ENCODE results near the gene FBXL17.

Gene FBXL17

DNA sequence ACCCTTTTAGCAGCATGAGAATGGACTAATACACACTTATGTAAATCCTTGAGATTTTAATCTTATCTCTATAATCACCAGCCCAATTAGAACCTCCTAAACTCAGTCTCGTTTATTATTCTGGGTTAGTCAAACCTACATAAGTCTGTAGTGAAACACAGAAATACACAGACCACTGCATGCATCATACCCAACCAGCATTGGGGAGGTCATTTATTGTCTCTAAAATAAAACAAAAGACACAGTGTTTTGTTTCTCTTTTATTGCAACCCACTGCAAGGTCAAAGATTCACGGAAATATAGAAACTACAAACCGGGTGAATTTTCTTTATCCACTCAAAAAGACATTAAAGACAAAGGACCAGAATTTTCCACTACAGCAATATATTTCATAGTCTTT lies 523.1 kb downstream of the FBXL17 start:
- no peaks in the 10 kb centered on the region for H3K9me3 ChIP-seq (ENCODE audit: insufficient read depth, low read depth, low read length)
- H3K4me3 ChIP-seq (ENCODE audit: low read length, poor library complexity, severe bottlenecking), result no peak overlapping the region
- H4K20me1 ChIP-seq (ENCODE audit: insufficient read depth, low read length, poor library complexity, severe bottlenecking), result no peaks in the 10 kb centered on the region
- H3K9ac ChIP-seq (ENCODE audit: low read depth, low read length, poor library complexity, severe bottlenecking), result no peak overlapping the region
- H3K27me3 ChIP-seq (ENCODE audit: insufficient read depth, low read length, poor library complexity, severe bottlenecking), result no peaks in the 10 kb centered on the region
- H3K4me1 ChIP-seq (ENCODE audit: insufficient read depth, low read length, poor library complexity, severe bottlenecking), result no peaks in the 10 kb centered on the region
- no peak for TF ChIP-seq EZH2phosphoT487 (IDR thresholded peaks at IDR 0.05; ENCODE audit: borderline replicate concordance)
- TF ChIP-seq, protein P1, sequence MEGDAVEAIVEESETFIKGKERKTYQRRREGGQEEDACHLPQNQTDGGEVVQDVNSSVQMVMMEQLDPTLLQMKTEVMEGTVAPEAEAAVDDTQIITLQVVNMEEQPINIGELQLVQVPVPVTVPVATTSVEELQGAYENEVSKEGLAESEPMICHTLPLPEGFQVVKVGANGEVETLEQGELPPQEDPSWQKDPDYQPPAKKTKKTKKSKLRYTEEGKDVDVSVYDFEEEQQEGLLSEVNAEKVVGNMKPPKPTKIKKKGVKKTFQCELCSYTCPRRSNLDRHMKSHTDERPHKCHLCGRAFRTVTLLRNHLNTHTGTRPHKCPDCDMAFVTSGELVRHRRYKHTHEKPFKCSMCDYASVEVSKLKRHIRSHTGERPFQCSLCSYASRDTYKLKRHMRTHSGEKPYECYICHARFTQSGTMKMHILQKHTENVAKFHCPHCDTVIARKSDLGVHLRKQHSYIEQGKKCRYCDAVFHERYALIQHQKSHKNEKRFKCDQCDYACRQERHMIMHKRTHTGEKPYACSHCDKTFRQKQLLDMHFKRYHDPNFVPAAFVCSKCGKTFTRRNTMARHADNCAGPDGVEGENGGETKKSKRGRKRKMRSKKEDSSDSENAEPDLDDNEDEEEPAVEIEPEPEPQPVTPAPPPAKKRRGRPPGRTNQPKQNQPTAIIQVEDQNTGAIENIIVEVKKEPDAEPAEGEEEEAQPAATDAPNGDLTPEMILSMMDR (conservative IDR thresholded peaks at IDR 0.05; ENCODE audit: low read length), result no peak
- H3K79me2 ChIP-seq (ENCODE audit: insufficient read depth, low read length), result no peaks in the 10 kb centered on the region
- H3K9me2 ChIP-seq (replicated peaks; ENCODE audit: low read depth, low read length), result no peaks in the 10 kb centered on the region
- no peaks in the 10 kb centered on the region for H3F3A ChIP-seq (ENCODE audit: low read depth)
- no peak overlapping the region for H2AFZ ChIP-seq (ENCODE audit: low read length)
- no peaks in the 10 kb centered on the region for H3K36me3 ChIP-seq (ENCODE audit: insufficient read depth, low read length)
- H3K4me2 ChIP-seq (ENCODE audit: low read depth, low read length, poor library complexity, severe bottlenecking), result no peak overlapping the region

DNA sequence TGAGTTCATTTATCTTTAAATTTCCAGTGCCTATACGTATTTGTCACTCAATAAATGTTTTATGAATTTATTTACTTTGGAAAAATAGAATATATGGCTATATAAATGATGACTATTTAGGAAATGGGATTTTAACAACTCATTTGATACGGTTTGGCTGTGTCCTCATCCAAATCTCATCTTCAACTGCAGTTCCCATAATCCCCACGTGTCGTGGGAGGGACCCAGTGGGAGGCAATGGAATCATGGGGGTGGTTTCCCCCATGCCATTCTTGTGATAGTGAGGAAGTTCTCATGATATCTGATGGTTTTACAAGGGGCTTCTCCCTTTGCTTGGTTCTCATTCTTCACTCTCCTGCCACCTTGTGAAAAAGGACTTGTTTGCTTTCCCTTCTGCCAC lies 523.6 kb downstream of the FBXL17 start:
- no peaks in the 10 kb centered on the region for H3K9me2 ChIP-seq (replicated peaks; ENCODE audit: low read depth, low read length)

GRCh38 chr5:107857785-107858184 lies 524.1 kb downstream of the FBXL17 start:
- Histone ChIP-seq H3K27me3 (ENCODE audit: insufficient read depth, low read length, poor library complexity, severe bottlenecking) (no peaks in the 10 kb centered on the region), H4K20me1 (ENCODE audit: insufficient read depth, low read length, poor library complexity, severe bottlenecking) (no peaks in the 10 kb centered on the region), H3K4me3 (ENCODE audit: low read length, poor library complexity, severe bottlenecking) (no peak overlapping the region), H3F3A (ENCODE audit: low read depth) (no peaks in the 10 kb centered on the region), H3K79me2 (ENCODE audit: insufficient read depth, low read length) (no peaks in the 10 kb centered on the region), H3K4me2 (ENCODE audit: low read depth, low read length, poor library complexity, severe bottlenecking) (no peak overlapping the region), H3K36me3 (ENCODE audit: insufficient read depth, low read length) (no peaks in the 10 kb centered on the region), H3K9me2 (replicated peaks; ENCODE audit: low read depth, low read length) (no peaks in the 10 kb centered on the region), H2AFZ (ENCODE audit: low read length) (no peak overlapping the region), H3K9me3 (ENCODE audit: insufficient read depth, low read depth, low read length) (no peaks in the 10 kb centered on the region), H3K9ac (ENCODE audit: low read depth, low read length, poor library complexity, severe bottlenecking) (no peak overlapping the region), H3K4me1 (ENCODE audit: insufficient read depth, low read length, poor library complexity, severe bottlenecking) (no peaks in the 10 kb centered on the region)
- TF ChIP-seq, protein P1 (conservative IDR thresholded peaks at IDR 0.05; ENCODE audit: low read length), result no peak
- TF ChIP-seq EZH2phosphoT487 (IDR thresholded peaks at IDR 0.05; ENCODE audit: borderline replicate concordance), result no peak

More for the DNA sequence above, 523.6 kb downstream of the FBXL17 start:
- Histone ChIP-seq H3K4me1 (ENCODE audit: insufficient read depth, low read length, poor library complexity, severe bottlenecking) (no peaks in the 10 kb centered on the region), H2AFZ (ENCODE audit: low read length) (no peak overlapping the region), H3K36me3 (ENCODE audit: insufficient read depth, low read length) (no peaks in the 10 kb centered on the region), H4K20me1 (ENCODE audit: insufficient read depth, low read length, poor library complexity, severe bottlenecking) (no peaks in the 10 kb centered on the region), H3K27me3 (ENCODE audit: insufficient read depth, low read length, poor library complexity, severe bottlenecking) (no peaks in the 10 kb centered on the region), H3K4me3 (ENCODE audit: low read length, poor library complexity, severe bottlenecking) (no peak overlapping the region), H3F3A (ENCODE audit: low read depth) (no peaks in the 10 kb centered on the region), H3K9ac (ENCODE audit: low read depth, low read length, poor library complexity, severe bottlenecking) (no peak overlapping the region), H3K79me2 (ENCODE audit: insufficient read depth, low read length) (no peaks in the 10 kb centered on the region), H3K9me3 (ENCODE audit: insufficient read depth, low read depth, low read length) (no peaks in the 10 kb centered on the region), H3K4me2 (ENCODE audit: low read depth, low read length, poor library complexity, severe bottlenecking) (no peak overlapping the region)
- TF ChIP-seq, protein P1 (conservative IDR thresholded peaks at IDR 0.05; ENCODE audit: low read length), result no peak
- TF ChIP-seq EZH2phosphoT487 (IDR thresholded peaks at IDR 0.05; ENCODE audit: borderline replicate concordance), result no peak
